GM12878 (cell line): ENCODE data around the gene CCDC191. TPM values are rescaled to one million over a fixed set of nuclear protein-coding genes. Genes with fewer than 3 reads are reported as not detected.

Experiments used
- ASH2L ChIP-seq: fragments of 300-600, 200-600 bp; sonication (generic); IDR thresholded peaks from 2 replicates; pipeline ENCODE4 v1.6.1; 2017; ENCODE audit warnings: low read depth, mild to moderate bottlenecking, borderline replicate concordance
- BMI1 ChIP-seq: fragments of 450-650 bp; IDR thresholded peaks from 2 replicates; pipeline ENCODE4 v1.6.1; 2016; ENCODE audit warnings: mild to moderate bottlenecking, moderate library complexity, borderline replicate concordance
- CBX3 ChIP-seq: fragments of 200-600 bp; sonication (generic); IDR thresholded peaks from 2 replicates; pipeline ENCODE4 v1.6.1; 2016; ENCODE audit warnings: low read depth, borderline replicate concordance
- ESRRA ChIP-seq: IDR thresholded peaks from 2 replicates; pipeline ENCODE4 v1.6.1; 2012; ENCODE audit warnings: mild to moderate bottlenecking, low read length, improper control_type of control experiment
- MEF2A ChIP-seq: IDR thresholded peaks from 2 replicates; pipeline ENCODE4 v1.6.1; 2011; ENCODE audit warnings: low read depth, mild to moderate bottlenecking, low read length, moderate library complexity; ENCODE audit not compliant: insufficient read depth
- MEF2B ChIP-seq: fragments of 450-650 bp; IDR thresholded peaks from 2 replicates; pipeline ENCODE4 v1.6.1; 2018; ENCODE audit warnings: mild to moderate bottlenecking, moderate library complexity; ENCODE audit not compliant: partially characterized antibody, poor library complexity, severe bottlenecking
- SIN3A ChIP-seq: IDR thresholded peaks from 2 replicates; pipeline ENCODE4 v1.6.1; 2012; ENCODE audit warnings: low read depth, low read length, improper control_type of control experiment
- TCF12 ChIP-seq: IDR thresholded peaks from 2 replicates; pipeline ENCODE4 v1.6.1; 2011; ENCODE audit warnings: low read depth, mild to moderate bottlenecking, low read length
- polyA plus RNA-seq, 11 experiments: library from polyadenylated mRNA; depleted of rRNA in 4 of 11; unstranded in 6 of 11; stranded (reverse) in 5 of 11; fragments of >200 nt; fragmentation: Nextera tagmentation in 4 of 11; fragmentation: Illumina TruSeq in 1 of 11; extraction: Ambion mirVana in 4 of 11; extraction: Trizol in 1 of 11; gene quantifications; 1 replicate in 1 of 11; 2 replicates in 10 of 11; pipeline versions ENCODE4 v1.2.1 to v1.2.3, GENCODE V29; 2011 to 2016; ENCODE audit warnings: inconsistent platforms in 2 of 11, missing spikeins in 2 of 11, low read depth in 1 of 11
- total RNA-seq, 4 experiments: library from RNA; depleted of rRNA in 3 of 4; stranded (reverse); fragments of >200 nt in 3 of 4; fragmentation: Illumina TruSeq in 1 of 4; extraction: Trizol in 1 of 4; gene quantifications; 2 replicates each; pipeline versions ENCODE4 v1.2.1 to v1.2.3, GENCODE V29; 2013 to 2021
- TF ChIP-seq, protein P1 (sequence below): IDR thresholded peaks from 2 replicates; pipeline ENCODE4 v1.6.1; 2012; ENCODE audit warnings: improper control_type of control experiment, low read depth, low read length; ENCODE audit not compliant: insufficient replicate concordance
- TF ChIP-seq, protein P2 (sequence below): fragments of 450-650 bp; IDR thresholded peaks from 2 replicates; pipeline ENCODE4 v1.6.1; 2017; ENCODE audit warnings: antibody characterized with exemption, mild to moderate bottlenecking, moderate library complexity
- TF ChIP-seq, protein P3 (sequence below): IDR thresholded peaks from 2 replicates; pipeline ENCODE4 v1.6.1; 2011; ENCODE audit warnings: borderline replicate concordance, low read depth, mild to moderate bottlenecking, moderate library complexity, low read length; ENCODE audit not compliant: insufficient read depth, poor library complexity, severe bottlenecking
- TF ChIP-seq, protein P4 (sequence below): fragments of 450-650 bp; IDR thresholded peaks from 2 replicates; pipeline ENCODE4 v1.6.1; 2016; ENCODE audit warnings: mild to moderate bottlenecking
- TF ChIP-seq, protein P5 (sequence below): fragments of 450-650 bp; formaldehyde crosslinking; IDR thresholded peaks from 2 replicates; pipeline ENCODE4 v1.4.0; 2022; ENCODE audit warnings: mild to moderate bottlenecking, moderate library complexity

CCDC191 gene
- total and polyA plus RNA-seq, 10 of the 15 experiments (the other 5 are each of a cell fraction or from before 2014, with no cell fraction given) = 1.2 to 2.9 (median 1.7) TPM

DNA sequence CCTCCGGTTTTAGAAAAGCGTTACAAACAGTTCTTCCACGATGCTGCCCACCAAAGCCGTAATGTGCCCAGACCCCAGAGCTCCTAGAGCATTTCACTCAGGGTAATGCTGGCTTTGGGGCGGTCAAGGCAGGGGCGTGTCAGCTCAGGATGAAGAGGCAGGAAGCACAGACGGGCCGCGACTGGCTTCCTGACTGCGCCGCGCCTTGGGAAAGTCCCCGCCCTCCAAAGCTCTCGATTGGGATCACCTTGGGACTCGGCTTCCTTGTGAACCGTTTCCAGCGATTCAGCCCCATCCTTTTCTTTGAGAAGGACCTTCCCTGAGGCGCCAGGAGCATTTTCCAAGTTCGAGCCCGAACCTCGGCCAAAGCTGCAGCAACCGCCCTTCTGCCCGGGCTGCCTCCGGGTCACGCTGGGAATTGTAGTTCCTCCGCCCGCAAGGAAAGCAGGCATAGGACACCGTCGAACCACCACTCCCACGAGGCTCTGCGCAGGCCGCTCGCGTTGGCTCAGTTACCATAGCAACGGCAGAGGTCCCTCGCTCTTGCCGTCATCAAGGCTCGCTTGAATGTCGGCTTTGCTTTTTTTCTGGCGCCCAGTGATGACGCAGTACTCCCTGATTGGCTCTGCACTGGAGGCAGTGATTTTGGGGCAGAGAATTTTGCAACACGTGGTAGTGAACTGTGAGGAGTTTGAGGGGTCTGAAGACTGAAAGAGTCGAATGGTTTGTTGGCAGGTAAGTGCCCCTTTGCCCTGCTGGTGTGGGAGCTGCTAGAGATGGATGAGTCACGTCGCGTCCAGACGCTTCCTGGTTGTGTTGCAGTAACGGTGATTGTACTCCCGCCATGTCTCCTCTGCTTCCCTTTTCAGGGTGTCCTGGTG is at the start of gene CCDC191, which contains the start of gene QTRT2 (continued):
- TF ChIP-seq, protein P1, sequence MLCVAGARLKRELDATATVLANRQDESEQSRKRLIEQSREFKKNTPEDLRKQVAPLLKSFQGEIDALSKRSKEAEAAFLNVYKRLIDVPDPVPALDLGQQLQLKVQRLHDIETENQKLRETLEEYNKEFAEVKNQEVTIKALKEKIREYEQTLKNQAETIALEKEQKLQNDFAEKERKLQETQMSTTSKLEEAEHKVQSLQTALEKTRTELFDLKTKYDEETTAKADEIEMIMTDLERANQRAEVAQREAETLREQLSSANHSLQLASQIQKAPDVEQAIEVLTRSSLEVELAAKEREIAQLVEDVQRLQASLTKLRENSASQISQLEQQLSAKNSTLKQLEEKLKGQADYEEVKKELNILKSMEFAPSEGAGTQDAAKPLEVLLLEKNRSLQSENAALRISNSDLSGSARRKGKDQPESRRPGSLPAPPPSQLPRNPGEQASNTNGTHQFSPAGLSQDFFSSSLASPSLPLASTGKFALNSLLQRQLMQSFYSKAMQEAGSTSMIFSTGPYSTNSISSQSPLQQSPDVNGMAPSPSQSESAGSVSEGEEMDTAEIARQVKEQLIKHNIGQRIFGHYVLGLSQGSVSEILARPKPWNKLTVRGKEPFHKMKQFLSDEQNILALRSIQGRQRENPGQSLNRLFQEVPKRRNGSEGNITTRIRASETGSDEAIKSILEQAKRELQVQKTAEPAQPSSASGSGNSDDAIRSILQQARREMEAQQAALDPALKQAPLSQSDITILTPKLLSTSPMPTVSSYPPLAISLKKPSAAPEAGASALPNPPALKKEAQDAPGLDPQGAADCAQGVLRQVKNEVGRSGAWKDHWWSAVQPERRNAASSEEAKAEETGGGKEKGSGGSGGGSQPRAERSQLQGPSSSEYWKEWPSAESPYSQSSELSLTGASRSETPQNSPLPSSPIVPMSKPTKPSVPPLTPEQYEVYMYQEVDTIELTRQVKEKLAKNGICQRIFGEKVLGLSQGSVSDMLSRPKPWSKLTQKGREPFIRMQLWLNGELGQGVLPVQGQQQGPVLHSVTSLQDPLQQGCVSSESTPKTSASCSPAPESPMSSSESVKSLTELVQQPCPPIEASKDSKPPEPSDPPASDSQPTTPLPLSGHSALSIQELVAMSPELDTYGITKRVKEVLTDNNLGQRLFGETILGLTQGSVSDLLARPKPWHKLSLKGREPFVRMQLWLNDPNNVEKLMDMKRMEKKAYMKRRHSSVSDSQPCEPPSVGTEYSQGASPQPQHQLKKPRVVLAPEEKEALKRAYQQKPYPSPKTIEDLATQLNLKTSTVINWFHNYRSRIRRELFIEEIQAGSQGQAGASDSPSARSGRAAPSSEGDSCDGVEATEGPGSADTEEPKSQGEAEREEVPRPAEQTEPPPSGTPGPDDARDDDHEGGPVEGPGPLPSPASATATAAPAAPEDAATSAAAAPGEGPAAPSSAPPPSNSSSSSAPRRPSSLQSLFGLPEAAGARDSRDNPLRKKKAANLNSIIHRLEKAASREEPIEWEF = no peak
- TF ChIP-seq BMI1 (peak; percentile 100), TCF12 (no peak), MEF2B (peak; percentile 84), CBX3 (no peak), SIN3A (peak; percentile 98), MEF2A (no peak), ESRRA (no peak), ASH2L (no peak)
- TF ChIP-seq, protein P2, sequence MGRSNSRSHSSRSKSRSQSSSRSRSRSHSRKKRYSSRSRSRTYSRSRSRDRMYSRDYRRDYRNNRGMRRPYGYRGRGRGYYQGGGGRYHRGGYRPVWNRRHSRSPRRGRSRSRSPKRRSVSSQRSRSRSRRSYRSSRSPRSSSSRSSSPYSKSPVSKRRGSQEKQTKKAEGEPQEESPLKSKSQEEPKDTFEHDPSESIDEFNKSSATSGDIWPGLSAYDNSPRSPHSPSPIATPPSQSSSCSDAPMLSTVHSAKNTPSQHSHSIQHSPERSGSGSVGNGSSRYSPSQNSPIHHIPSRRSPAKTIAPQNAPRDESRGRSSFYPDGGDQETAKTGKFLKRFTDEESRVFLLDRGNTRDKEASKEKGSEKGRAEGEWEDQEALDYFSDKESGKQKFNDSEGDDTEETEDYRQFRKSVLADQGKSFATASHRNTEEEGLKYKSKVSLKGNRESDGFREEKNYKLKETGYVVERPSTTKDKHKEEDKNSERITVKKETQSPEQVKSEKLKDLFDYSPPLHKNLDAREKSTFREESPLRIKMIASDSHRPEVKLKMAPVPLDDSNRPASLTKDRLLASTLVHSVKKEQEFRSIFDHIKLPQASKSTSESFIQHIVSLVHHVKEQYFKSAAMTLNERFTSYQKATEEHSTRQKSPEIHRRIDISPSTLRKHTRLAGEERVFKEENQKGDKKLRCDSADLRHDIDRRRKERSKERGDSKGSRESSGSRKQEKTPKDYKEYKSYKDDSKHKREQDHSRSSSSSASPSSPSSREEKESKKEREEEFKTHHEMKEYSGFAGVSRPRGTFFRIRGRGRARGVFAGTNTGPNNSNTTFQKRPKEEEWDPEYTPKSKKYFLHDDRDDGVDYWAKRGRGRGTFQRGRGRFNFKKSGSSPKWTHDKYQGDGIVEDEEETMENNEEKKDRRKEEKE = no peak
- TF ChIP-seq, protein P3, sequence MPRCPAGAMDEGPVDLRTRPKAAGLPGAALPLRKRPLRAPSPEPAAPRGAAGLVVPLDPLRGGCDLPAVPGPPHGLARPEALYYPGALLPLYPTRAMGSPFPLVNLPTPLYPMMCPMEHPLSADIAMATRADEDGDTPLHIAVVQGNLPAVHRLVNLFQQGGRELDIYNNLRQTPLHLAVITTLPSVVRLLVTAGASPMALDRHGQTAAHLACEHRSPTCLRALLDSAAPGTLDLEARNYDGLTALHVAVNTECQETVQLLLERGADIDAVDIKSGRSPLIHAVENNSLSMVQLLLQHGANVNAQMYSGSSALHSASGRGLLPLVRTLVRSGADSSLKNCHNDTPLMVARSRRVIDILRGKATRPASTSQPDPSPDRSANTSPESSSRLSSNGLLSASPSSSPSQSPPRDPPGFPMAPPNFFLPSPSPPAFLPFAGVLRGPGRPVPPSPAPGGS = no peak
- TF ChIP-seq, protein P4, sequence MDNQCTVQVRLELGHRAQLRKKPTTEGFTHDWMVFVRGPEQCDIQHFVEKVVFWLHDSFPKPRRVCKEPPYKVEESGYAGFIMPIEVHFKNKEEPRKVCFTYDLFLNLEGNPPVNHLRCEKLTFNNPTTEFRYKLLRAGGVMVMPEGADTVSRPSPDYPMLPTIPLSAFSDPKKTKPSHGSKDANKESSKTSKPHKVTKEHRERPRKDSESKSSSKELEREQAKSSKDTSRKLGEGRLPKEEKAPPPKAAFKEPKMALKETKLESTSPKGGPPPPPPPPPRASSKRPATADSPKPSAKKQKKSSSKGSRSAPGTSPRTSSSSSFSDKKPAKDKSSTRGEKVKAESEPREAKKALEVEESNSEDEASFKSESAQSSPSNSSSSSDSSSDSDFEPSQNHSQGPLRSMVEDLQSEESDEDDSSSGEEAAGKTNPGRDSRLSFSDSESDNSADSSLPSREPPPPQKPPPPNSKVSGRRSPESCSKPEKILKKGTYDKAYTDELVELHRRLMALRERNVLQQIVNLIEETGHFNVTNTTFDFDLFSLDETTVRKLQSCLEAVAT = 0 out of 2 replicates have a peak, but pooled peaks have one; percentile 43
- TF ChIP-seq, protein P5, sequence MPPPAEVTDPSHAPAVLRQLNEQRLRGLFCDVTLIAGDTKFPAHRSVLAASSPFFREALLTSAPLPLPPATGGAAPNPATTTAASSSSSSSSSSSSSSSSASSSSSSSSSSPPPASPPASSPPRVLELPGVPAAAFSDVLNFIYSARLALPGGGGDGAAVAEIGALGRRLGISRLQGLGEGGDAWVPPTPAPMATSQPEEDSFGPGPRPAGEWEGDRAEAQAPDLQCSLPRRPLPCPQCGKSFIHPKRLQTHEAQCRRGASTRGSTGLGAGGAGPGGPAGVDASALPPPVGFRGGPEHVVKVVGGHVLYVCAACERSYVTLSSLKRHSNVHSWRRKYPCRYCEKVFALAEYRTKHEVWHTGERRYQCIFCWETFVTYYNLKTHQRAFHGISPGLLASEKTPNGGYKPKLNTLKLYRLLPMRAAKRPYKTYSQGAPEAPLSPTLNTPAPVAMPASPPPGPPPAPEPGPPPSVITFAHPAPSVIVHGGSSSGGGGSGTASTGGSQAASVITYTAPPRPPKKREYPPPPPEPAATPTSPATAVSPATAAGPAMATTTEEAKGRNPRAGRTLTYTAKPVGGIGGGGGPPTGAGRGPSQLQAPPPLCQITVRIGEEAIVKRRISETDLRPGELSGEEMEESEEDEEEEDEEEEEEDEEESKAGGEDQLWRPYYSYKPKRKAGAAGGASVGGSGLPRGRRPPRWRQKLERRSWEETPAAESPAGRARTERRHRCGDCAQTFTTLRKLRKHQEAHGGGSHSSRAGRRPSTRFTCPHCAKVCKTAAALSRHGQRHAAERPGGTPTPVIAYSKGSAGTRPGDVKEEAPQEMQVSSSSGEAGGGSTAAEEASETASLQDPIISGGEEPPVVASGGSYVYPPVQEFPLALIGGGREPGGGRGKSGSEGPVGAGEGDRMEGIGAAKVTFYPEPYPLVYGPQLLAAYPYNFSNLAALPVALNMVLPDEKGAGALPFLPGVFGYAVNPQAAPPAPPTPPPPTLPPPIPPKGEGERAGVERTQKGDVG (CRISPR knock-in tag) = no peak
